Progenitor cell of endocrine pancreas (in vitro differentiated cells): ENCODE results near the gene IL16. TPM values are rescaled to one million over a fixed set of nuclear protein-coding genes. Genes with fewer than 3 reads are reported as not detected.

Experiments
- DNase-seq: peaks from one replicate; pipeline ENCODE4 v3.0.0; 2021; ENCODE audit warnings: low spot score; ENCODE audit not compliant: unreplicated experiment
- H3K27ac Mint-ChIP-seq: 2 replicates; pipeline ENCODE4 v1.8.0; 2021; ENCODE audit warnings: mild to moderate bottlenecking, moderate library complexity, mixed read lengths
- H3K27me3 Mint-ChIP-seq: 2 replicates; pipeline ENCODE4 v1.8.0; 2021; ENCODE audit warnings: mixed read lengths
- H3K36me3 Mint-ChIP-seq: 2 replicates; pipeline ENCODE4 v1.8.0; 2022; ENCODE audit warnings: mixed read lengths; ENCODE audit not compliant: insufficient read depth
- H3K4me1 Mint-ChIP-seq: 2 replicates; pipeline ENCODE4 v1.8.0; 2021; ENCODE audit warnings: low read depth, mixed read lengths
- H3K4me3 Mint-ChIP-seq: 2 replicates; pipeline ENCODE4 v1.8.0; 2021; ENCODE audit warnings: low read depth, mild to moderate bottlenecking, moderate library complexity, mixed read lengths
- H3K9me3 Mint-ChIP-seq: 2 replicates; pipeline ENCODE4 v1.8.0; 2021; ENCODE audit warnings: low read depth, mixed read lengths
- CTCF ChIP-seq: fragments of 200-600 bp; sonication (generic); IDR thresholded peaks from one replicate; pipeline ENCODE4 v1.5.0; 2021; ENCODE audit warnings: antibody characterized with exemption, mild to moderate bottlenecking; ENCODE audit not compliant: unreplicated experiment
- total RNA-seq: library from RNA; stranded (reverse); gene quantifications from 2 replicates; pipeline ENCODE4 v1.2.1, GENCODE V29; 2021

Gene IL16
- total RNA-seq, 1 donor from 2014 or later: 0.38 TPM

GRCh38 chr15:81160312-81161159 is 36.1 kb upstream of the IL16 start:
- Mint-ChIP-seq H3K4me1 (no peaks in the 10 kb centered on the region), H3K4me3 (no peak overlapping the region), H3K36me3 (no peaks in the 10 kb centered on the region), H3K27me3 (peaks cover 18% of the 10 kb centered on the region), H3K27ac (no peak overlapping the region), H3K9me3 (no peaks in the 10 kb centered on the region)
- no peak for TF ChIP-seq CTCF
- DNase-seq: no peak

GRCh38 chr15:81161160-81161673 is 35.5 kb upstream of the IL16 start:
- TF ChIP-seq CTCF: no peak
- Mint-ChIP-seq H3K27me3 (peaks cover 18% of the 10 kb centered on the region), H3K4me3 (no peak overlapping the region), H3K36me3 (no peaks in the 10 kb centered on the region), H3K9me3 (no peaks in the 10 kb centered on the region), H3K27ac (no peak overlapping the region), H3K4me1 (no peaks in the 10 kb centered on the region)
- DNase-seq: no peak

GRCh38 chr15:81161851-81162250 is 34.8 kb upstream of the IL16 start:
- Mint-ChIP-seq H3K36me3 (no peaks in the 10 kb centered on the region), H3K27ac (no peak overlapping the region), H3K4me3 (no peak overlapping the region), H3K9me3 (no peaks in the 10 kb centered on the region), H3K4me1 (no peaks in the 10 kb centered on the region), H3K27me3 (peaks cover 18% of the 10 kb centered on the region)
- no peak for TF ChIP-seq CTCF
- no peak for DNase-seq

- no peak for TF ChIP-seq CTCF
- H3K4me1 Mint-ChIP-seq: no peaks in the 10 kb centered on the region
- H3K9me3 Mint-ChIP-seq: peaks cover 4% of the 10 kb centered on the region
- H3K4me3 Mint-ChIP-seq: no peak overlapping the region
- H3K36me3 Mint-ChIP-seq: no peaks in the 10 kb centered on the region
- peaks cover 18% of the 10 kb centered on the region for H3K27me3 Mint-ChIP-seq
- no peak for DNase-seq
- H3K27ac Mint-ChIP-seq: peak overlapping the region; percentile 22
These were observed 32.5 kb upstream of the IL16 start for GRCh38 chr15:81163961-81164800.

GRCh38 chr15:81165535-81165934 is 31.1 kb upstream of the IL16 start:
- no peak overlapping the region for H3K4me3 Mint-ChIP-seq
- no peak for TF ChIP-seq CTCF
- no peak for DNase-seq
- H3K4me1 Mint-ChIP-seq: no peaks in the 10 kb centered on the region
- H3K27me3 Mint-ChIP-seq: peaks cover 18% of the 10 kb centered on the region
- peaks cover 4% of the 10 kb centered on the region for H3K9me3 Mint-ChIP-seq
- H3K27ac Mint-ChIP-seq: no peak overlapping the region
- no peaks in the 10 kb centered on the region for H3K36me3 Mint-ChIP-seq
